ENCODE results near the gene CCNL2. TPM values are rescaled to one million over a fixed set of nuclear protein-coding genes. Genes with fewer than 3 reads are reported as not detected.

Gene CCNL2
- total and polyA plus RNA-seq, 2 of the 13 experiments (the other 11 are each of a cell fraction or from before 2014, with no cell fraction given) = 105 to 340 TPM

GRCh38 chr1:1399187-1399871 lies at the start of gene CCNL2 (continued):
- TF ChIP-seq ARID5B (CRISPR knock-in tag; IDR thresholded peaks at IDR 0.05) = no peak
- TF ChIP-seq ZNF510 (CRISPR knock-in tag; IDR thresholded peaks at IDR 0.05; ENCODE audit: low read depth) = peak; percentile 77; the same call in 1 of the 2 replicates
- TF ChIP-seq ZNF142 (CRISPR knock-in tag; IDR thresholded peaks at IDR 0.05) = no peak
- TF ChIP-seq ZNF703 (CRISPR knock-in tag; IDR thresholded peaks at IDR 0.05; ENCODE audit: borderline replicate concordance) = no peak
- TF ChIP-seq ZNF512 (CRISPR knock-in tag; IDR thresholded peaks at IDR 0.05) = no peak
- peak; percentile 44; the same call in 1 of the 2 replicates for TF ChIP-seq CSRNP1 (CRISPR knock-in tag; IDR thresholded peaks at IDR 0.05)
- no peak; the same call in none of the 2 replicates for TF ChIP-seq NRL (CRISPR knock-in tag; IDR thresholded peaks at IDR 0.05; ENCODE audit: borderline replicate concordance)
- TF ChIP-seq ZC3H13 (CRISPR knock-in tag; IDR thresholded peaks at IDR 0.05) = peak; percentile 86
- TF ChIP-seq RBAK (CRISPR knock-in tag; IDR thresholded peaks at IDR 0.05) = no peak
- peak; percentile 19; the same call in 1 of the 2 replicates for TF ChIP-seq ZNF337 (CRISPR knock-in tag; IDR thresholded peaks at IDR 0.05; ENCODE audit: borderline replicate concordance, low read depth)
- 0 out of 2 replicates have a peak, but pooled peaks have one; percentile 53 for TF ChIP-seq GTF3A (CRISPR knock-in tag; conservative IDR thresholded peaks at IDR 0.05)
- no peak for TF ChIP-seq ARHGAP35 (CRISPR knock-in tag; IDR thresholded peaks at IDR 0.05; ENCODE audit: borderline replicate concordance)
- TF ChIP-seq ZNF138 (CRISPR knock-in tag; IDR thresholded peaks at IDR 0.05; ENCODE audit: low read depth) = no peak; the same call in 1 of the 2 replicates
- no peak for TF ChIP-seq NCOA2 (CRISPR knock-in tag; IDR thresholded peaks at IDR 0.05)
